Naive thymus-derived CD4-positive, alpha-beta T cell (primary cell): ENCODE measurements around the gene FAM193A. TPM values are rescaled to one million over a fixed set of nuclear protein-coding genes. Genes with fewer than 3 reads are reported as not detected.
A peak's percentile ranks its signal among the peaks of the same experiment; 100 is the strongest.

Experiments
- ATAC-seq: fragments of 150-1000 bp; cut with Tn5 transposase; 2 replicates; pipeline ENCODE4 v1.10.0; 2021; ENCODE audit warnings: mild to moderate bottlenecking, moderate library complexity
- CTCF ChIA-PET: fragments of 350-600 bp; sonication (Branson Sonifier 250); formaldehyde crosslinking; loops from one replicate; lab custom pipeline; 2021; ENCODE audit warnings: antibody characterized with exemption; lab: Charles Lee
- POLR2A ChIA-PET: fragments of 350-600 bp; sonication (Branson Sonifier 250); formaldehyde crosslinking; loops from one replicate; lab custom pipeline; 2021; ENCODE audit warnings: antibody characterized with exemption, inconsistent platforms; lab: Charles Lee
- DNase-seq, 9 donors: peaks; one replicate each; pipeline versions ENCODE4 v3.0.0 to v3.0.0-alpha.2; 2020 to 2022; ENCODE audit warnings: mixed read lengths in 1 of 9
- H3K27ac ChIP-seq: one replicate; pipeline ENCODE4 v1.7.0; 2013; ENCODE audit warnings: mild to moderate bottlenecking, low read depth, low read length, moderate library complexity
- H3K27me3 ChIP-seq, 2 donors: one replicate each; pipeline ENCODE4 v1.7.0; 2013; ENCODE audit warnings: low read length in 2 of 2, mild to moderate bottlenecking in 2 of 2, moderate library complexity in 2 of 2; ENCODE audit not compliant: control insufficient read depth in 2 of 2, insufficient read depth in 2 of 2
- H3K36me3 ChIP-seq, 3 experiments: 1 replicate in 2 of 3; 2 replicates in 1 of 3; pipeline ENCODE4 v1.7.0; 2013; ENCODE audit warnings: low read length in 3 of 3, mild to moderate bottlenecking in 3 of 3, moderate library complexity in 1 of 3; ENCODE audit not compliant: insufficient read depth in 3 of 3, control insufficient read depth in 2 of 3
- H3K4me1 ChIP-seq, 2 donors: one replicate each; pipeline ENCODE4 v1.7.0; 2013; ENCODE audit warnings: low read length in 2 of 2, mild to moderate bottlenecking in 2 of 2, moderate library complexity in 1 of 2; ENCODE audit not compliant: control insufficient read depth in 2 of 2, insufficient read depth in 2 of 2
- H3K4me3 ChIP-seq: 2 replicates; pipeline ENCODE4 v1.7.0; 2013; ENCODE audit warnings: mild to moderate bottlenecking, low read length
- H3K9me3 ChIP-seq, 3 experiments: 1 replicate in 2 of 3; 2 replicates in 1 of 3; pipeline ENCODE4 v1.7.0; 2013; ENCODE audit warnings: low read length in 3 of 3; ENCODE audit not compliant: control insufficient read depth in 2 of 3
- H3K27ac Mint-ChIP-seq, 9 donors: one replicate each; pipeline ENCODE4 v1.8.0; 2020 to 2022; ENCODE audit warnings: mixed read lengths in 9 of 9, mild to moderate bottlenecking in 8 of 9, moderate library complexity in 5 of 9, inconsistent platforms in 2 of 9
- H3K27me3 Mint-ChIP-seq, 5 donors: one replicate each; pipeline ENCODE4 v1.8.0; 2021 to 2022; ENCODE audit warnings: mixed read lengths in 5 of 5, mild to moderate bottlenecking in 1 of 5
- H3K36me3 Mint-ChIP-seq, 5 donors: one replicate each; pipeline ENCODE4 v1.8.0; 2020 to 2022; ENCODE audit warnings: mixed read lengths in 5 of 5, mild to moderate bottlenecking in 3 of 5, inconsistent platforms in 1 of 5
- H3K4me1 Mint-ChIP-seq, 7 donors: one replicate each; pipeline ENCODE4 v1.8.0; 2020 to 2022; ENCODE audit warnings: mixed read lengths in 7 of 7, mild to moderate bottlenecking in 3 of 7, inconsistent platforms in 1 of 7
- H3K4me3 Mint-ChIP-seq, 10 donors: one replicate each; pipeline ENCODE4 v1.8.0; 2020 to 2022; ENCODE audit warnings: mild to moderate bottlenecking in 10 of 10, mixed read lengths in 10 of 10, moderate library complexity in 6 of 10, inconsistent platforms in 2 of 10
- H3K9me3 Mint-ChIP-seq, 11 donors: one replicate each; pipeline ENCODE4 v1.8.0; 2020 to 2022; ENCODE audit warnings: mixed read lengths in 11 of 11, mild to moderate bottlenecking in 4 of 11, inconsistent platforms in 1 of 11, moderate library complexity in 1 of 11
- intact Hi-C, 2 donors: fragments of 100-400 bp; cut with micrococcal nuclease; formaldehyde crosslinking; loops; one replicate each; pipeline ENCODE4 v1.15.1; 2023
- polyA plus RNA-seq, 2 donors: library from polyadenylated mRNA; unstranded; fragments of 300-500 nt; fragmentation: Illumina TruSeq; gene quantifications; one replicate each; pipeline ENCODE4 v1.2.3, GENCODE V29; 2021
- total RNA-seq, 6 experiments: library from RNA in 5 of 6; stranded (reverse) in 5 of 6; gene quantifications; 1 replicate in 5 of 6; 2 replicates in 1 of 6; pipeline ENCODE4 v1.2.3 and lab custom pipeline; 2021 to 2026

FAM193A gene
- total and polyA plus RNA-seq, 7 experiments from 2014 or later, result 2.2 to 47.2 (median 39.8) TPM

DNA sequence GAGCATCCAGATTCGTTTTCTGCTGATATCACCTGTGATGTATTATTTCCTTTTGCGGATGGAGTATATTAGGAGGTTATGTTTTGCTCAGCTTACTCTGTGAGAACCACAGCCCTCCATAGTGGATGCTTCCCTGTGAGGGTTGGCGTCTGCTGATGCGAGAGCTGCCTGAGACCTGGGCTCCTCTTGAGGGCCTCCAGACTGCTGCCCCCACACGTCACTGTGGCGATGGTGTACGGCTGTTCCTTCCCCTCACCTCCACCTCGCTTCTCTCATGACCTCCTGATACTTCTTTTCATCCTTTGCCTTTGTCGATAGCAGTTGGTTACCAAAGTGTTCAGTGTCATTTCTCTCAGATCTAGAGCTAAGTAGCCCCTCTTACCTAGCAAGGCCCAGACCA, 148.0 kb downstream of the FAM193A start:
- H3K36me3 Mint-ChIP-seq, result peaks cover 9 to 65% (median 51%) of the 10 kb centered on the region in 5 donors
- POLR2A ChIA-PET, result no interaction called here
- H3K36me3 ChIP-seq, result peaks cover 0 to 66% (median 0%) of the 10 kb centered on the region in 3 experiments
- no peaks in the 10 kb centered on the region for H3K4me1 ChIP-seq
- no peaks in the 10 kb centered on the region for H3K27me3 Mint-ChIP-seq
- intact Hi-C loops, result no loop called here
- H3K27ac ChIP-seq, result no peak overlapping the region
- DNase-seq (no peak), ATAC-seq (no peak)
- H3K27ac Mint-ChIP-seq, result no peak overlapping the region
- H3K27me3 ChIP-seq, result no peaks in the 10 kb centered on the region
- H3K4me3 Mint-ChIP-seq, result no peak overlapping the region
- no peaks in the 10 kb centered on the region for H3K9me3 Mint-ChIP-seq
- no peak overlapping the region for H3K4me3 ChIP-seq
- H3K4me1 Mint-ChIP-seq, result peaks cover 0 to 14% (median 6%) of the 10 kb centered on the region in 7 donors
- no peaks in the 10 kb centered on the region for H3K9me3 ChIP-seq
- CTCF ChIA-PET, result no interaction called here

DNA sequence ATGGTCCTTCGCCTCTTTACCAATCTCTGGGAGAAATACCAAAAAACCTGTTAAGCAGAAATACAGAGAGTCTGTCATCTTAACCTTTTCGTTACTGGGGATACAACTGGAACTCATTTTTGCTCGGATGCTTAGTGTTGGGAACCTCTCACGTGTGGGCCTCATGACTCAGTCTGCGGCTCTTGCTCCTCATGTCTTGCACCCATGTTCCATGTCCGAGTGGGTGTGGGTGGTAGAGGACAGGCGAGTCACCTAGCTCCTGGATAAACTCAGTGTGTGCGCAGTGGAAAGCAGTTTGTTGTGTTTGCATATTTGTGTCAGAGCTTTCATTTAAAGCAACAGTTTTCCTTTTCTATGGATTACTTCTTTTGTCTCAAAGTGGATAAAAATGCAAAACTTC, 149.1 kb downstream of the FAM193A start:
- H3K4me1 Mint-ChIP-seq, result peaks cover 0 to 18% (median 8%) of the 10 kb centered on the region in 7 donors
- CTCF ChIA-PET, result no interaction called here
- no peaks in the 10 kb centered on the region for H3K27me3 Mint-ChIP-seq
- H3K27ac Mint-ChIP-seq, result peak overlapping the region in 1 of 9 donors; percentile 6
- no peak for ATAC-seq
- H3K27me3 ChIP-seq, result no peaks in the 10 kb centered on the region
- H3K4me1 ChIP-seq, result no peaks in the 10 kb centered on the region
- no peak overlapping the region for H3K27ac ChIP-seq
- H3K9me3 ChIP-seq, result no peaks in the 10 kb centered on the region
- no peaks in the 10 kb centered on the region for H3K9me3 Mint-ChIP-seq
- peaks cover 13 to 70% (median 48%) of the 10 kb centered on the region in 5 donors for H3K36me3 Mint-ChIP-seq
- intact Hi-C loops, result no loop called here
- H3K4me3 Mint-ChIP-seq, result no peak overlapping the region
- H3K4me3 ChIP-seq, result no peak overlapping the region
- POLR2A ChIA-PET, result interaction anchor here (0.7 to 1.0 kb wide), 2 partner anchors 28 to 278 kb away, joined by 3 to 4 read pairs; partner anchors contain the start of genes GRK4 and NOP14
- no peak for DNase-seq
- H3K36me3 ChIP-seq, result peaks cover 0 to 74% (median 2%) of the 10 kb centered on the region in 3 experiments

DNA sequence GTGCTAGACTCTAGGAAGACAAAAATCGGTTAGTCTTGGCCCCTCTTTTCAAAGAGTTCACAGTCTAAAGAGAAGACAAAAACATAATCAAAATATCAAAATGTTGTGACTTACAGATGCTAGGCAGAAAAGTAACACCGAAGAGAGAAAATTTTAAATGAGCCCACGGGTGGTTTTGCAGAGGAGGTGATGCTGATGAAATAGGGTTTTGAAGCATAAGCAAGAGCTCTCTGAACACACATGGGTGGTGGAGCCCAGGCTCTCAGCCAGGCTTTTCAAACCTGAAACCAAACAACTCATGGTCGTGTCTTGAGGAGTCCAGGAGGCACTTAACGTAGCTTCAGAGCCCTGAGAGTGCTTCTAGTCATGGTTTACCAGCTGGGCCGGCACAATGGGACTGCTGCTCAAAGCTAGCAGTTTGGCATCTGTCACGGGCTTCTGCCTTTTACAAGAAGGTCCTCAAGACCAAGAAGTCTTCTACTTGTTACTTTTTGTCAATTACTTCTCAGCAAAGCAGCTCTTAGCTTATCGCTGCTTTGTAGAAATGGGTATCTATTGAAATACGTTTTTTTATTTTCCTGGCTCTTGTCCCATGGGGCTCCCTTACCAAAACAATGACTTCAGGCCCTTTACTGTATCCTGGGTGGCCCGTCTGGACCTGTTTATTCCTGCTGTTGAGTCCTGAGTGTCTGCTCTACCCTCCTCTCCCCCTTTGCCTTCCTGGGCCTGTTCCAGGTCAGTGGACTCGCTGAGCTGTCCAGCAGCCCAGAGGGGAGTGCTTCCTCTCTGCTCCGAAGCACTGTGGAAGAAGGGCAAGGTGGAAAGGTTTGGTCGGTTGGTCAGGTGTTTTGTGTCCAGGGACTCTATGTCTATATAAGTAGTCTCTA, 150.2 kb downstream of the FAM193A start:
- H3K36me3 ChIP-seq, result peaks cover 0 to 84% (median 6%) of the 10 kb centered on the region in 3 experiments
- no peaks in the 10 kb centered on the region for H3K4me1 ChIP-seq
- Mint-ChIP-seq H3K9me3 (no peaks in the 10 kb centered on the region), H3K27ac (peak overlapping the region in 2 of 9 donors; percentile 29 to 77), H3K4me1 (peaks cover 0 to 13% (median 7%) of the 10 kb centered on the region in 7 donors), H3K27me3 (no peaks in the 10 kb centered on the region), H3K4me3 (no peak overlapping the region), H3K36me3 (peaks cover 18 to 73% (median 48%) of the 10 kb centered on the region in 5 donors)
- H3K27ac ChIP-seq, result no peak overlapping the region
- H3K27me3 ChIP-seq, result no peaks in the 10 kb centered on the region
- H3K9me3 ChIP-seq, result no peaks in the 10 kb centered on the region
- no peak for DNase-seq
- ATAC-seq, result no peak
- ChIA-PET CTCF (no interaction called here), POLR2A (interaction anchor here (1.0 kb wide), 1 partner anchor 277 kb away, joined by 4 read pairs; the partner anchor contains the start of genes GRK4 and NOP14)
- intact Hi-C loops, result no loop called here
- H3K4me3 ChIP-seq, result no peak overlapping the region

DNA sequence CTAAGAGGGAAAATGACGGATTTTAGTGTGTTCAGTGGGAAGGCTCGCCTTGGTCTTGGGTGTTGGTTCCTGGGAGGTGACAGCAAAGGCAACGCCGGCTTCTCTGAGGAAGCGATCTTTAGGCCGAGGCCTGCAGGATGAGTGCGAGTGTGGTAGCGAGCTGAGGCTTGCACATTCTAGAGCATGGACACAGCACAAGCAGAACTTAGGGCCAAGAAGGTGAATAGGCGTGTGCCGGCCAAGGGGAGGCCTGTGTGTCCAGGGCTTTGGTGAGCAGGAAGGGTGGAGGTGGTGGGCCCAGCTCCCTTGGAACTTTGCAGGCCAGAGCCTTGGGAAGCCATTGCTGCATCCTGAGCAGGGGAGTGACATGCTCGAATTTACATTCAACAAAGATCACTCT, 151.8 kb downstream of the FAM193A start:
- H3K36me3 ChIP-seq, result peaks cover 0 to 95% (median 10%) of the 10 kb centered on the region in 3 experiments
- ATAC-seq, result no peak
- intact Hi-C loops, result no loop called here
- no peak overlapping the region for H3K4me3 Mint-ChIP-seq
- peaks cover 0 to 11% (median 7%) of the 10 kb centered on the region in 7 donors for H3K4me1 Mint-ChIP-seq
- ChIA-PET CTCF (no interaction called here), POLR2A (no interaction called here)
- peak overlapping the region in 5 of 9 donors; percentile 9 to 68 (median 34) for H3K27ac Mint-ChIP-seq
- no peak overlapping the region for H3K27ac ChIP-seq
- no peaks in the 10 kb centered on the region for H3K4me1 ChIP-seq
- DNase-seq, result no peak
- no peaks in the 10 kb centered on the region for H3K27me3 Mint-ChIP-seq
- no peaks in the 10 kb centered on the region for H3K9me3 ChIP-seq
- no peaks in the 10 kb centered on the region for H3K27me3 ChIP-seq
- H3K9me3 Mint-ChIP-seq, result no peaks in the 10 kb centered on the region
- H3K4me3 ChIP-seq, result no peak overlapping the region
- peaks cover 15 to 74% (median 38%) of the 10 kb centered on the region in 5 donors for H3K36me3 Mint-ChIP-seq

DNA sequence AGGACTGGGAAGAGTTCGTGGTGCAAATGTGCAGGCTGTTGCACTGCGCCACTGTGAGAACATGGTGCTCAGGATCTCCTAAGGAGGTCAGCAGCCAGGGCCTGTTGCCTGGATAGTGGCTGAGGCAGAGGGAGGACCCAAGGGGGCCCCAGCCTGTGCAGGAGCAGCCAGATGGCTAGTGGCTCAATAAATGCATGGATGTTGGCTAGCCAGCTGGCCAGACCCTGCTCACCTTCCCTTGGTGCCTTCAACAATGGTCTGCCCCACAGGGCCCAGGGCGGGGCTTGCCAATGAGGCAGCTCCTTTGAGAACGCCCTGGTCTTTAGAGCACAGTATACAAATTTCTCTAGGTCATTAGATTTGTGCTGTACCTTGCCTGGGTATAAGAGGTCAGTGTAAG, 152.2 kb downstream of the FAM193A start:
- intact Hi-C loops, result no loop called here
- Mint-ChIP-seq H3K4me3 (no peak overlapping the region), H3K27ac (peak overlapping the region in 2 of 9 donors; percentile 9 to 59), H3K36me3 (peaks cover 17 to 74% (median 36%) of the 10 kb centered on the region in 5 donors), H3K27me3 (no peaks in the 10 kb centered on the region), H3K4me1 (peaks cover 0 to 11% (median 6%) of the 10 kb centered on the region in 7 donors), H3K9me3 (no peaks in the 10 kb centered on the region)
- ChIA-PET CTCF (no interaction called here), POLR2A (no interaction called here)
- Histone ChIP-seq H3K27me3 (no peaks in the 10 kb centered on the region), H3K9me3 (no peaks in the 10 kb centered on the region), H3K36me3 (peaks cover 1 to 97% (median 11%) of the 10 kb centered on the region in 3 experiments), H3K27ac (no peak overlapping the region), H3K4me3 (no peak overlapping the region), H3K4me1 (no peaks in the 10 kb centered on the region)
- no peak for DNase-seq
- ATAC-seq, result no peak

DNA sequence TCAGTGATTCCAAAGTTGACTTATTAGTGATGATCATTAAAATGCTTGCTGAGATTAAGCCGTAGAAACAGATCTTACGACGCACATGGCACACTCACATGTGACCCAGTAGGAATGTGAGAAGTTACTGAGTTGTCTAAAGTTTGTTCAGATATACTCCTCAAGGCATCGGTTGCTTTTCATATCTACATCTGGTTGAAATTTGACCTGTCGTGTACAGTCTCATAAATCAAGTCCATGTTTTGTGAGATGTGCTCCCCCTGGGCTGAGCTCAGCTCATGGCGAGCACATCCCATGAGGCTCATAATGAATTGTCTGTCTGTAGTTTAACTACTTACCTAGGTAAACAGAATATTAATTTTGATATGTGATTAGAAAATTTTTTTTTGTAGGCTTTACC, 152.7 kb downstream of the FAM193A start:
- Mint-ChIP-seq H3K9me3 (no peaks in the 10 kb centered on the region), H3K27ac (peak overlapping the region in 1 of 9 donors; percentile 59), H3K36me3 (peaks cover 18 to 74% (median 32%) of the 10 kb centered on the region in 5 donors), H3K4me3 (no peak overlapping the region), H3K27me3 (no peaks in the 10 kb centered on the region), H3K4me1 (peaks cover 0 to 11% (median 6%) of the 10 kb centered on the region in 7 donors)
- peaks cover 5 to 98% (median 14%) of the 10 kb centered on the region in 3 experiments for H3K36me3 ChIP-seq
- H3K27me3 ChIP-seq, result no peaks in the 10 kb centered on the region
- H3K4me1 ChIP-seq, result no peaks in the 10 kb centered on the region
- DNase-seq, result no peak
- H3K9me3 ChIP-seq, result no peaks in the 10 kb centered on the region
- ATAC-seq, result no peak
- ChIA-PET CTCF (no interaction called here), POLR2A (no interaction called here)
- H3K4me3 ChIP-seq, result no peak overlapping the region
- H3K27ac ChIP-seq, result no peak overlapping the region
- intact Hi-C loops, result no loop called here
